RKO (cell line): ENCODE results near the gene LYZL2.
"Not testable (repeated sequence)": the region's sequence is repeated elsewhere in the genome, so short reads cannot be mapped to it uniquely, and the experiment has no call there.

ENCODE experiments used
- DNase-seq: peaks from one replicate; pipeline ENCODE4 v3.0.0-alpha.2; 2016; ENCODE audit warnings: low spot score

The LYZL2 gene

GRCh38 chr10:30629653-30630052, at the start of gene LYZL2:
LYZL2 (minus strand) TSS chr10:30629753; CDS start chr10:30626915, 2,838 bp downstream.
- DNase-seq, result no peak

- DNase-seq, result not testable (repeated sequence)
These were observed 48.1 kb upstream of the LYZL2 start for GRCh38 chr10:30677616-30678015.

DNA sequence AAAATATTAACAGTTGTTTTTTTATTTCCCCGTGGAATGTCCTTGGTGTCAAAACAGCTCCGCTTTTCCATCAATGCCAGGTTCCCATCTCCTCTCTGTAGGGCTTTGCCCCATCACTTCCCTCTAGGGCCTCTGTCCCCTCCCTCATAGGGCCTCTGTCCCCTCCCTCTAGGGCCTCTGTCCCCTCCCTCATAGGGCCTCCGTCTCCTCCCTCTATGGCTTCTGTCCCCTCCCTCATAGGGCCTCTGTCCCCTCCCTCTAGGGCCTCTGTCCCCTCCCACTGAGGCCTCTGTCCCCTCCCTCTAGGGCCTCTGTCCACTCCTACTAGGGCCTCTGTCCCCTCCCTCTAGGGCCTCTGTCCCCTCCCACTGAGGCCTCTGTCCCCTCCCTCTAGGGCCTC, 47.6 kb upstream of the LYZL2 start:
- not testable (repeated sequence) for DNase-seq

DNA sequence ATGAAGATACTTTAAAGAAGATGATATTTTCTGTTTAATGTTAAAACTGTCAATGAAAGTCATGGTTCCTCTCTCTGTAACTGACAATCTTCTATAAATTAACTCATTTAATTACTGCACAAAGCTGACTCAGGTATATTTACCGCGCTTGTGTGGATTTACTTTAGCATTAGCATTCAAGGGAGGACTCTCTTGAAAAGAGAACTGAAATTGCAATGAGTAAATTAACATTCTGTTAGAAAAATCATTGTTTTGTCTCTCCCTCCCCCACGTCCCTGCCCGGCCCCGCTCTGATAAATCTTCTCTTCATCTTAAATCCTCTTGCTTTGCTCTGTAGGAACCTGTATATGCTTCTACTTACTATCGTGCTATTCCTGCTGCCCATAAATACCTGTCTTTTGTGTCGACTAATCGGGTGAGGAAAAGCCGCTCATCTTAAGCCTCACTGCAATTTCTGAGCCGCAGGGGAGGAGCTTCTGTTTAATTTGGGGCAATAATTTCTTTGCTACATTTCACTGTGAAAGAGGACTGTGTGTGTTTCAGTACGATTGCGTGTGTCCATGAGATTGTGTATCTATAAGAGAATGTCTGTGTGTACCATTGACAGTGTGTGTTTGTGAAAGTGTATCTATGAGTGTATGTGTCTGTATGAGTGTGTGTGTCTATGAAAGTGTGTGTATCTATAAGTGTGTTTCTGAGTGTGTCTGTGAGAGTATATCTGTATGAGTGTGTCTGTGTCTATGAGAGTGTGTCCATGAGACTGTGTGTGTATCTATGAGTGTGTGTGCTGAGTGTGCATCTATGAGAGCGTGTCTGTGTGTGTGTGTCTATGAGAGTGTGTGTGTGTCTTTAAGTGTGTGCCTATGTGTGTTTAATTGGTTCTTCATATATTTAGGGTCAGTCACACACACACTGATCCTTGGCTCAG, 46.5 kb upstream of the LYZL2 start:
- no peak for DNase-seq

DNA sequence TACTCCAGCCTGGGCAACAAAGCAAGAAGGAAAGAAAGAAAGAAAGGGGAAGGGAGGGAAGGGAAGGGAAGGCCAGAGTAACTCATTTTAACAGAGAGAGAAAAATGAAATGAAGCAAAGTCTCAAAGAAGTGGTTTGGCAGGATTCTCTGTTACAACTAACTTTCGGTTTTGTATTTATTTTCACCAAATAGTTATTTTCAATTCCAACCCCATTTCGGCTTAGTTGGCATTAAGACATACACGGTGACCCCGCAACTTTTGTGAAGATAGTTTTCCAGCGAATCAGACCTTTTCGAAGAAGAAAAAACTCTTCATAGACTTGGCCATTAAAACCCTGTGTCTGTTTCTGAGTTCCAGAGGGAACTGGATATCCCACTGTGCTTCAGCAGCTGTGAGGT, 45.2 kb upstream of the LYZL2 start:
- DNase-seq, result no peak

DNA sequence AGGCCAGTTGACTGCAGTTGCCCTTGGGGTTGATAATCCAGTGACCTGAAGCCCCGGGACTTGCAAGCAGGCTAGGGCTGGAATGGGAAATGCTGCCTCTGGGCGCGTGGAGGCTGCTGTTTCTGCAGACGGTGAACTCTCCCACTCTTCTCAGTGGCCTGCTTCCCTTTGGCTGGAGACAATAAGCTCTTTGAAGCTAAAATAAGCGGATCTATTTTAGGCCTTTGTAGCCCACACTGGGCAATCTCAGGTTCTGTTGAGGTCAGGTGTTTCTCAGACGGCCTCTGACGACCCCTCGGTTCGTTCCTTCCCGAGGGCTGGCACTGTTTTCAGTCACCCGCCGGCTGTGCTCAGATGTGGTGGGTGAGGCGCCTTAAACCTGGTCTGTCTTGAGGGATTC, 43.7 kb upstream of the LYZL2 start:
- not testable (repeated sequence) for DNase-seq

GRCh38 chr10:30672338-30672737, 42.8 kb upstream of the LYZL2 start:
- not testable (repeated sequence) for DNase-seq

GRCh38 chr10:30671026-30671616, 41.6 kb upstream of the LYZL2 start:
- peak; percentile 83 for DNase-seq

DNA sequence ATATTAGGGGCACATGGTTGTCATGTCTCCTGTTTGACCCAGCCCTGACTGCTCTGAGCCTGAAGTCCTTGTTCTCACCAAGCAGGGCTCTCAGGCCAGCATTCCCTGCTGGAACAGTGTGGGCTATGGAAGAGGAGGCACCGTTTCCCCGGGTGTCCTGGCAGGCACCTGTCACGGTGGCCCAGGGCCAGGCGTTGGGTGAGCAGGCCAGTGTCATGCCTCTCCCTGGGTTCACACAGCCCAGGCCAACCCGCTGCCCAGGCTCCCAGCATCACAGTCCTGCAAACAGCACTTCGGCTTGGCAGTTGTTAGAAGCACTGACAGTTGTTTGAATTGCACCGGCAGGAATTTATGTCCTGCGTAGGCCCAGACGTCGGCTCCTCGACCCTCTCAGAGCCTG, 38.4 kb upstream of the LYZL2 start:
- not testable (repeated sequence) for DNase-seq

- not testable (repeated sequence) for DNase-seq
These were observed 33.9 kb upstream of the LYZL2 start for GRCh38 chr10:30663403-30663802.

- no peak for DNase-seq
These were observed 33.3 kb upstream of the LYZL2 start for GRCh38 chr10:30662814-30663213.

- not testable (repeated sequence) for DNase-seq
These were observed 30.8 kb upstream of the LYZL2 start for GRCh38 chr10:30660314-30660713.

DNA sequence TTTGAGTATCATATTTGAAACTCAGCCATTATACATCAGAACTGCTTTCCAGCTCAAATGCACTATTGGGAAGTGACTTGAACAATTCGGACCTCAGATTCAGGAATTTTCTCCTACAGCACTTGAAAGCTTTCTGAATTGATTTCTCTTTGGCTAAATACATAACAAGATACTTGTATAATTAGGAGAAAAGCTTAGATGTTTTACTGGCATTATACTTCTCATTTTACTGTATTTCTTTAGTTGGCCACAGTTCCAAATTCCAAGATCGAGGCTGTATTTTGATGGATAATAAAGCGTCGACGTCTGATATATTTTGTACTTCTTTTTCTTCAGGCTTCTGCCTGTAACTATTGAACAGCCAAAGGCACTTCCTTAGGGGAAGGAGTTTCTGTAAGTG, 26.7 kb upstream of the LYZL2 start:
- no peak for DNase-seq

- not testable (repeated sequence) for DNase-seq
These were observed 25.4 kb upstream of the LYZL2 start for GRCh38 chr10:30655001-30655400.

- DNase-seq, result not testable (repeated sequence)
These were observed 22.2 kb upstream of the LYZL2 start for GRCh38 chr10:30651470-30652397.

DNA sequence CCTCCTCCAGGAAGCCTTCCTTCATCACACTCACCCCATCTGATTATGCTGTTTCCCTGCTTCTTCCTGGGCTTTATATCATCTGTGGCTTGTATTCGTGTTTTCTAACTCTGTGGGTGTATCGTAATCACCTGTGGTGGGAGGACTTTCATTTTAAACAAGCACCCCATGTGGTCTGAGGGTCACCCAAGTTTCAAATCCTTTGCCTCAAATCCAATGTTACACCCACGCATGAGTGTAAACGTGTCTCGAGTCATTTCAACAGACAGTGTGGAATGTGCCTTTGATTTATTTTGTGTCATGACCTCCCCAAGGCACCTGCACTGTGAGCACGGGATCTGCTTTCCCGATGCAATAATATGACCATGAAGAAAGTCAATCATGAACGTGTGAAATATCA, 17.5 kb upstream of the LYZL2 start:
- DNase-seq, result no peak

GRCh38 chr10:30645340-30645827, 15.8 kb upstream of the LYZL2 start:
- DNase-seq, result no peak

DNA sequence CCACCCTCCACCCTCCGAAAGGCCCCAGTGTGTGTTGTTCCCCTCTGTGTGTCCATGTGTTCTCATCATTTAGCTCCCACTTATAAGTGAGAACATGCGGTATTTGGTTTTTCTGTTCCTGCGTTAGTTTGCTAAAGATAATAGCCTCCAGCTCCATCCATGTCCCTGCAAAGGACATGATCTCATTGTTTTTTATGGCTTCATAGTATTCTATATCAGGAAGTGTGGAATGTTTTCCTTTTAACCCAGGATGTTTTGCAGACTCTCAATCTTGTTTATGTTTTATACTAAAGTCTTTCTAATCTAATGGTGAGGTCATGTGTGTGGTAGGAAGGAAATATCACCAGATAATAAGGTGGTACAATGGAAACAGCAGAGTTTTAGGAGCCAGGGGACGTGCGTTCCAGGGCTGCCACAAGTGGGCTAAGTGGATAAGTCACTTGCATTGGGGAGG, 14.9 kb upstream of the LYZL2 start:
- not testable (repeated sequence) for DNase-seq

DNA sequence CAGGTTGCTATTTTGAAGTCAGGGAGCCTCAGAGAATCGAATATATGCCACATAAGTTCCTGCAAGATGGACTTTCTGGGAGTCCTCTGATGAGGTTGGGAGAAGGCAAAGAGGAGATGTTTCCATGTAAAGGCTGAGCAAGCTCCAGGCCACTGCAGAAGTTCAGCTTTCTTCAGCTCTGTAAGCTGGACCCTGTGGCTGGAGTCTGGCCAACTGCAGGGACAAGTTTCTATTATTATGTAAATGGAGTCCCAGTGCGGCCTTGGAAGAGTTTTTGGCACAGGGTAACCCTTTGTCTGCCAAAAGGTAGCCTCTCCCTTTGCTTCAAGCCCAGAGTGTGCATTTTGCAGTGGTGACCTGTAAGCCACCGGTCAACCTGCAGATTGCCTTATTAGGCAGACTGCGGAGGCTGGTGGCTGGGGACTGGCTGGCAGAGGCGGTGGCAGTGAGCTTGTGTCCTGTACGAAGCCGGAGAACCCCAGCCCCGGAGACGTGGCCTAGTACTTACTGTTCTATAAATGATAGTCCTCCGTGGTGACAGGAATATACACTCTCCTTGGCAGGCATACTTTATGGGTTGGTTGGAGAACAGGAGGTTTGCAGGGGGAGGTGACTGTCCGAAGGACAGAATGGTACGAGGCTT, 14.1 kb upstream of the LYZL2 start:
- DNase-seq, result not testable (repeated sequence)

- DNase-seq, result not testable (repeated sequence)
These were observed 13.3 kb upstream of the LYZL2 start for GRCh38 chr10:30642856-30643255.
